ENCODE data around the gene THRAP3.

The THRAP3 gene

GRCh38 chr1:36297062-36297461 is 72.8 kb downstream of the THRAP3 start:
- DNase-seq (ENCODE audit: low read depth): no peak

- DNase-seq (ENCODE audit: low read depth): no peak
These were observed 74.4 kb downstream of the THRAP3 start for GRCh38 chr1:36298640-36299039.

DNA sequence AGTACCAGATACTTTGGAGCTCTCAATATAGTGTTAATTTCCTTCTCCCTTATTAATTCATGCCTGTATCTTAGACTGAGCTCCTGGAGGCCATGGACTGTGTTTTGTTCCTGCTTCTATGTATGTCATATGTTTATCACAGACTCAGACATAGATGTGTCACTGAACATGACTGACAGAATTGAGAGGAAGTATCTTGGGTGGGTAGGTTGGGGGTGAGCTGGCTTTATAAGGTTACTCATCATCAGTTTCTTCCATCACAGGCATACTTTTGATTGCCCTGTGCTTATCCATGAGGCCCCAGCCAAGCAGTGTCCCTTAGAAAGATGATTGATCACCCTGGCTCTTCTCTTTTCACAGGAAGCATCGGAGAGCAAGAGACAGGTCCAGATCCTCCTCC is 76.3 kb downstream of the THRAP3 start:
- no peak for DNase-seq (ENCODE audit: low read depth)

DNA sequence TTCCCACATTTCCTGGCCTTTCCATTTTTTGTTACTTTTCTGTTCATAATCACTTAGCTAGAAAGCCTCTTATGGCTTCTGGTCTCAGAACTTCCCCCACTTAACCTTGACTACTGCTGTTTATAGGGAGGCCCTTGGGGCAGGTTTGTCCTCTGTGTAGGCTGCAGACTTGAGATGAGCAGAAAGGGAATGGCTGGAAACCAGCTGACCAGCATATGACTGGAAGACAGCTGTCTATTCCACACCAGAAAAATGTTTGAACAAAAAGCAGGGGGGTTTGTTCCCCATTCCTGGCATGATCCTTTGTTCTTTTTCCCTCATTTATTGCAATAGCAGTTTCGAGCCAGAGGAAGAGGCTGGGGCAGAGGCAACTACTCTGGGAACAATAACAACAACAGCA is 77.0 kb downstream of the THRAP3 start:
- DNase-seq (ENCODE audit: low read depth): no peak

- no peak for DNase-seq (ENCODE audit: low read depth)
These were observed 79.0 kb downstream of the THRAP3 start for GRCh38 chr1:36303244-36303643.

DNA sequence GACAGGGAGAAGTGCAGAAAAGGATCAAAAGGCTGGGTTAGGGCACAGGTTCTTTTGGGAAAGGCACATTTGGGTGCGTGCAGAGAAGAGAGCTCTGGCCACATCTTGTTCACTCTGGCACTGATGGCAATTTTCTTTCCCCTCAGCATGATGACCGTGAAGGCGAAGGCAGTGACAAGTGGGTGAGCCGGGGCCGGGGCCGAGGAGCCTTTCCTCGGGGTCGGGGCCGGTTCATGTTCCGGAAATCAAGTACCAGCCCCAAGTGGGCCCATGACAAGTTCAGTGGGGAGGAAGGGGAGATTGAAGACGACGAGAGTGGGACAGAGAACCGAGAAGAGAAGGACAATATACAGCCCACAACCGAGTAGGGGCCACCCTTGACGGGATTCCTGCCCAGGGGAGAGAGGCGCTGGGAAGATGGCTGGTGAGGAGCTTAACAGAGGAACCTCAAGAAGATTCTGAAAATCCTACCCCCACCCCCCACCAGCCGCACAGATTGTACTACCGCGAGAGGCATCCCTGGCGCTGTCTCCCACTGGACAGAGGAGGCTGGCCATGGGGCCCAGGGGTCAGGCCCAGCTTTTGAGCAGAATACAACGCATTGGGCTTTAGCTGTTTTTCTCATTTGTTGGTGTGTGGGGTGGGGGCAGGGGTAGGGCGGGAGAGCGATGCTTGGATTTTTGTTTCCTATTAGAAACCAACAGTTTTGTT is 79.6 kb downstream of the THRAP3 start:
- no peak for DNase-seq (ENCODE audit: low read depth)

DNA sequence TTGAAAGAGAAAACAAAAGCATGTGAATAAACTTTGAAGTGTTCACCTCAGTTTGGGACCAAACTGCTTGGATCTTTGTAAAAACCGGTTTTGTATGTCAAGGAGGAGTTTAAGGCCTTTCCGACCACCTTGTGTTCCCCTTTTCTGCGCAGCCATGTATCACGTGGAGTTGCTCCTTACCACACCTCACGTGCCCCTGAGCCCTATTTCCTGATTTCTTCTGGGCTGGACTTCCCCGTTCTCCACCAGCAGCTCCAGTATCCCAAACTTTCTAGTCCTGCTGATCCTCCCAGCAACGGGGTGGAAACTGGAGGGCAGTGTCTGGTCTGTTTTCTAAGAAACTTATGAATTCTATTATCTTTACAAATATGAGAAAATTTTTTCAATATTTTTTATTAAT is 80.3 kb downstream of the THRAP3 start:
- no peak for DNase-seq (ENCODE audit: low read depth)

DNA sequence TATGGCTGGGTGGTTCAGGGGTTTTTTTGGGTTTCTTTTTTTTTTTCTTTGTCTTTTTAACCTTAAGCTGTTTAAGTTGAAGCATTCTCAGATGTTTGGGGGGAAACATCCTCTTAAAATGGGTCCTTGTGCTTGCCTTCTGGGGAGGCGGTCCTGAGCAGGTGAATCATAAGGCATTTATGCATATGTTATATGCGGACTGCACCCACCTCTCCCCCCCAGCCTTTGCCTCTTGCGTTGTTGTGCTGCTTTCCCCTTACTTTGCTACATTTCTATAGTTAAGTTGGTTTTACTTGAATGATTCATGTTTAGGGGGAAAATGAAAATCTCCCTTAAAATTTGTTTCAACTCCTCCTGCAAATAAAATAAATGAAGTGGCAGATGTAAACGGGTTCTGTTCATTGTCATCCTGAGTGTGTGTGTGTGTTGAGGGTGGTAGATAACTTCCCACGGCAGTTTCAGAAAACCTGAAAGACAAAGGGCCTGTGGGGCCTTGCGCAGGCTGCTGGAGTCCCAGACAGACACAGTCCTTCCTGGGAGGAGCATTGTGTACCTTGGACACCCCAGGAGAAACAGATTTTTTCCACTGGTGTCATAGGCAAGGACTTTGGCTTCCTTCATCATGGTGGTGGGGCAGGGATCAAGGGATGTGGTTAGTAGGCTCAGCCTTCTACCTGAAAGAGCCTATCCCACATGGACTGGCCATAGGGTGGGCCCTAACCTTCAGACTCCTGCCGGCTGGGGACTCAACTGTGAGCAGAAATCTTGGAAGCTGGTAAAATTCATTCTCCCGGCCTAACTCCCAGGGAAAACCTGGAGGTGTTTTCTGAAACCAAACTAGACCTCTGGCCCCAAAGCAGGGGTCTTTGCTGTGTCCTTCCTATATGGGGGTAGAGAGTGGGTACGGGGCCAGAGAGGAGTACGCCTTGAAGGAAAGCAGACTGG is 81.0 kb downstream of the THRAP3 start:
- no peak for DNase-seq (ENCODE audit: low read depth)

- DNase-seq (ENCODE audit: low read depth): no peak
These were observed 81.6 kb downstream of the THRAP3 start for GRCh38 chr1:36305915-36306209.

DNA sequence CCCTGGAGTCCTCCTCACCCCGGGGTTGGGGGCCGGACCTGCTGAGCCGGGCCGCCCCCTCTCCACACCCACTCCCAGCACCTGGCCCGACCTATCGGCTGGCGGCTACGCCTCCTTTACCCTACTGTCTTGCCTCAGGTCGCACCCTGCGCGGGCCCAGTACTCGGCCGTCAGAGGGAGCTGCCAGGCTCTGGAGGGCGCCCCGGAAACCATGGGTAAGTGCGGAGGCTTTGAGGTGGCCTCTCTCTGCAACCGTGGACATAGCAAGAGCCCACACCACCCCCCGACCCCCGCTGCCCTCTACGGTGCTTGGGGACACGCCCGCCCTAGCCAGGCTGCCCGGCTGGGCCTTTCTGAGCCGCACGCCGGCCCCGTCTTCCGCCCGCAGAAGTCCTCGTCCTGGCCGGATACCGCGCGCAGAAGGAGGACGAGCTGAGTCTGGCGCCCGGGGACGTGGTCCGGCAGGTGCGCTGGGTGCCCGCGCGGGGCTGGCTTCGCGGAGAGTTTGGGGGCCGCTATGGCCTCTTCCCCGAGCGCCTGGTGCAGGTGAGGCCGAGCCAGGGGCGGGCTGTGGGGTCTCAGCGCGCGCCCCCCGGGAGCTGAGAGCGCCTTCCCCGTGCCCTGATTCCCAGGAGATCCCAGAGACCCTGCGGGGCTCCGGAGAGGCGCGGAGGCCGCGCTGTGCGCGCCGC is 82.1 kb downstream of the THRAP3 start, which contains the start of gene SH3D21:
TSS of gene SH3D21 (plus strand) at position 159 of the 692 bp plus-strand sequence. CDS start at position 212, 53 bp downstream.
- DNase-seq (ENCODE audit: low read depth): peak; percentile 25

- DNase-seq (ENCODE audit: low read depth): peak; percentile 88
These were observed 82.7 kb downstream of the THRAP3 start for GRCh38 chr1:36306902-36307456.

- no peak for DNase-seq (ENCODE audit: low read depth)
These were observed 83.5 kb downstream of the THRAP3 start for GRCh38 chr1:36307601-36308330.

DNA sequence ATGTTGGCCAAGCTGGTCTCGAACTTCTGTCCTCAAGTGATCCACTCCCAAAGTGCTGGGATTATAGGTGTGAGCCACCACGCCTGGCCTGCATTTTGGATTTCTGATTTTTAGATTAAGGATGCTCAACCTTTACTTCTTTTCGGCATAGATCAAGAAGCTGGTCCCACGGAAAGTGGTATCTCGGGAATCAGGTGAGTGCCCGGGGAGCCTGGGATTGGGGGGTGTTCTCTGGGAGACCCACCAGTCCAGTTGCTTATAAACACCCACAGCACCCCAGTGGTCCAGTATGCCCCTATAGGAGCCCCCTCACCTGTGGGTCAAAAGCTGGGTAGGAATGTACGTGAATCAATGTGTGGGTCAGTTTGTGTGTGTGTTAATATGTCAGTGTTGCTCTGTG is 85.2 kb downstream of the THRAP3 start:
- no peak for DNase-seq (ENCODE audit: low read depth)

- no peak for DNase-seq (ENCODE audit: low read depth)
These were observed 96.1 kb downstream of the THRAP3 start for GRCh38 chr1:36320291-36320761.

- DNase-seq (ENCODE audit: low read depth): no peak
These were observed 96.5 kb downstream of the THRAP3 start for GRCh38 chr1:36320767-36321118.

DNA sequence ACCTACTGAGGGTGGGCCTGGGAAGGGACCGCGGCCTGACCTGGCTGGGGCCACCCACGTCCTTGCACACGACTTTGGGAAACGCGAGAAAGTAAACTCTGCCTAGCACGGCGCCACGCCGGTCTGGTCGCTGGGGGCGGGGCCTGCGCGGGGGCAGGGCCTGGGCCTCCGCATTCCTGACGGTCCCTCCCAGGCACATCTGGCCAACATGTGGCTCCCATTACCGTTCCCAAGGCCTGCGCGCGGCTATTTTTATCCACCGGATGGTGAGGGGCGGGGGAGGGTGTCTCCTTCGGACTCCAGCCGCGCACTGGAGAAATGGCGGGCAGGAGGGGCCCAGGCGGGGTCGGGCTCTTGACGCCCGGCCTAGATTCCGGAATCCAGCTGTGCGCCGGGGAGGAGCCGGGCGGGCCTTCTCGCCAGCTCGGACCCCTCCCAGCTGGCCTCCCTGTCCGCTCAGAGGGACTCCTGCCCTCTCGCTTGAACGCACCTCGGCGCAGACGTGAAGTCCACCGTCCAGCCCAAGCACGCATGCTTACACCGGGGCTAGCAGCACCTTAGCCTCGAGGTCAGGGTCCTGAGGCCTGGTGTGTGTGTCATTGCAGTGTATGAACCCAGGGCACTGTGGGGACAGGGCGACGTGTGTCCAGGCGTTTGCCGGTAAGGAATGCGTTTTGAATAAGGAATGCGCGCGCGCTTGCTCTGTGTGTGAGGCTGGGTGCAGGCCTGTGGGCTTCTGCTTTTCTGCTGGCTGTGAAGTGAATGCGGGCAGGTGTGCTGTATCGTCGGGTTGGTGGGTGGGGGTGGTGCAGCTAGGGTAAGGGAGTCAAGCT is 97.1 kb downstream of the THRAP3 start:
- DNase-seq (ENCODE audit: low read depth): no peak

DNA sequence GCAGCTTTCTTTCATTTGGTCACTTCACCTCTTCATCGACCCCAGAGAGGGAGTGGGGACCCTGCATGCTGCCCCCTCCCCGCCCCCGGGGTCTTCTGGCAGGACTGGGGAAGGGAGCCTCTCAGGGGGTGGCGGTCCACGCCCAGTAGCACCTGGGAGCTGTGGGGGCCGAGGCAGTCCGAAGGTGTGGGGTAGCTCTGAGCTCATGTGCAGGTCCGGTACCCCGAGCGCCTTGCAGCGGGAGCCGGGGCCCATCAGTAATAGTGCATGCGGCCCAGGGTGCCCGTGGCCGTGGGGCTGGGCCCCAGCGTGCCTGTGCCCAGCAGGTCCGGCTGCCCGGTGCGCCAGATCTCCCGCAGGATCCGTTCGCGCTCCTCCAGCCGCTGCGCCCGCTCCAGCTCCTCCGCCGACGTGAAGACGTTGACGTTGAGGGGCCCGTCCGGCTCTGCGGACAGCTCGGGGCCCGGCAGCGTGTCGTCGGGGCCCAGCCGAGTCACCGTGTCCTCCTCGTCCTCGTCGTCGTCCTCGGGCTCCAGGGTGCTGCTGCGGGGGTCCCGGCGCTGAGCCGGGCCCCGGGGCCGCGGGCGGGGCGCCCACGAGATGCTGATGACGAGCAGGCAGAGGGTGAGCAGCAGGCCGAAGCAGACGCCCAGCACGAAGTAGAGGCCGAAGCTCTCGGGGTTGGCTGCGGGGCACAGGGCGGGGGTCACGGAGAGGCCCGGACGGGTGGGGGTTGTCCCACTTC is 98.0 kb downstream of the THRAP3 start:
- DNase-seq (ENCODE audit: low read depth): no peak

- DNase-seq (ENCODE audit: low read depth): no peak
These were observed 98.8 kb downstream of the THRAP3 start for GRCh38 chr1:36322786-36323635.

Measured in T follicular helper cell (primary cell).